C4-2B (cell line): ENCODE results near the gene HSH2D.

Source experiments
- H3K27ac ChIP-seq: fragments of 450-650 bp; 2 replicates; pipeline ENCODE4 v1.5.1; 2017
- ZFX ChIP-seq: fragments of 450-650 bp; IDR thresholded peaks from 2 replicates; pipeline ENCODE4 v1.6.1; 2017
- TF ChIP-seq, protein P1 (sequence below): fragments of 450-650 bp; conservative IDR thresholded peaks from 2 replicates; pipeline ENCODE4 v1.5.1; 2017; ENCODE audit warnings: mild to moderate bottlenecking

HSH2D gene

DNA sequence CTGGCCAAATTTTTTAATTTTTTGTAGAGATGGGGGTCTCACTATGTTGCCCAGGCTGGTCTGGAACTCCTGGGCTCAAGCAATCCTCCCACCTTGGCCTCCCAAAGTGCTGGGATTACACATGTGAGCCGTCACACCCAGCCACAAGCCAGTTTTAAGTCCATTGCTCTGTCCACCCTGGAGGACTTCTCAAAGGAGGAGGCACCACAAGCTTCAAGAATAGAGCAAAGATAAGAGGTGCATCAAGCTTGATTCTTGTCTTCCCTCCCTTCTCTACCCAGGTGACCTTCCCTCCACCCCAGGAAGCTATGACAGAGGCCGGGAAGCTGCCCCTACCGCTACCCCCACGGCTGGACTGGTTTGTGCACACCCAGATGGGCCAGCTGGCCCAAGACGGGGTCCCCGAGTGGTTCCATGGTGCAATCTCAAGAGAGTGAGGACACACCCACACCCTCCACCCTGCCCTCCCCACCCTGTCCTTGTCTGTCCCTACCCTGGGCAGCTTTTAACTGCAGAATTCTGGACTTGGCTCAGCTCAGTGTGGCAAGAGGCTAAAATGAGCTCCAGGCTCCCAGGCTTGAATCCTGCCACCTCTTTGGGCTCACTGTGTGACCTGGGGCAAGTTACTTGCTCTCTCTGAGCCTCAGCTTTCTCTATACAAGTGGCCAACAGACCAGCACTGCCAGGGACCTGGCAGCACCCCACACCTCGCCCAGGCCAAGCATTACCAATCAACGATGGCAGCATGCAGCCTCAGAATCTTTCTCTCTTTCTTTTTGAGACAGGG, 5.2 kb downstream of the HSH2D start:
- TF ChIP-seq, protein P1, sequence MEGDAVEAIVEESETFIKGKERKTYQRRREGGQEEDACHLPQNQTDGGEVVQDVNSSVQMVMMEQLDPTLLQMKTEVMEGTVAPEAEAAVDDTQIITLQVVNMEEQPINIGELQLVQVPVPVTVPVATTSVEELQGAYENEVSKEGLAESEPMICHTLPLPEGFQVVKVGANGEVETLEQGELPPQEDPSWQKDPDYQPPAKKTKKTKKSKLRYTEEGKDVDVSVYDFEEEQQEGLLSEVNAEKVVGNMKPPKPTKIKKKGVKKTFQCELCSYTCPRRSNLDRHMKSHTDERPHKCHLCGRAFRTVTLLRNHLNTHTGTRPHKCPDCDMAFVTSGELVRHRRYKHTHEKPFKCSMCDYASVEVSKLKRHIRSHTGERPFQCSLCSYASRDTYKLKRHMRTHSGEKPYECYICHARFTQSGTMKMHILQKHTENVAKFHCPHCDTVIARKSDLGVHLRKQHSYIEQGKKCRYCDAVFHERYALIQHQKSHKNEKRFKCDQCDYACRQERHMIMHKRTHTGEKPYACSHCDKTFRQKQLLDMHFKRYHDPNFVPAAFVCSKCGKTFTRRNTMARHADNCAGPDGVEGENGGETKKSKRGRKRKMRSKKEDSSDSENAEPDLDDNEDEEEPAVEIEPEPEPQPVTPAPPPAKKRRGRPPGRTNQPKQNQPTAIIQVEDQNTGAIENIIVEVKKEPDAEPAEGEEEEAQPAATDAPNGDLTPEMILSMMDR, result no peak
- no peak for TF ChIP-seq ZFX
- H3K27ac ChIP-seq, result no peak overlapping the region

DNA sequence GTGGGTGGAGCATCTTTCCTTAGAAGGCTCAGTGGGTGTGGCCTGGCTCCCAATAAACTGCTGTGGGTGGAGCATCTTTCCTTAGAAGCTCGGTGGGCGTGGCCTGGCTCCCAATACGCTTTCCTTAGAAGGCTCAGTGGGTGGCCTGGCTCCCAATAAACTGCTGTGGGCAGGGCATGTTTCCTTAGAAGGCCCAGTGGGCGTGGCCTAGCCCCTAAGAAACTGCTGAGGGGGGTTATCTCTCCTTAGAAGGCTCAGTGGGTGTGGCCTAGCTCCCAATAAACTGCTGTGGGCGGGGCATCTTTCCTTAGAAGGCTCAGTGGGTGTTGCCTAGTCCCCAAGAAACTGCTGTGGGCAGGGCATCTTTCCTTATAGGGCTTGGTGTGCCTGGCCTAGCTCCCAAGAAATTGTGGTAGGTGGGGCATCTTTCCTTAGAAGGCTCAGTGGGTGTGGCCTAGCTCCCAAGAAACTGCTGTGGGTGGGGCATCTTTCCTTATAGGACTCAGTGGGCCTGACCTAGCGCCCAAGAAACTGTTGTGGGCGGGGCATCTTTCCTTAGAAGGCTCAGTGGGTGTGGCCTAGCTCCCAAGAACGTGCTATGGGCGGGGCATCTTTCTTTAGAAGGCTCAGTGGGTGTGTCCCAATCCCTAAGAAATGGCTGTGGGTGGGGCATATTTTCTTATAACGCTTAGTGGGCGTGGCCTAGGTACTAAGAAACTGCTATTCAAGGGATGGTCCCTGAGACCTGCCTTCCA, 10.3 kb downstream of the HSH2D start:
- no peak overlapping the region for H3K27ac ChIP-seq
- no peak for TF ChIP-seq ZFX
- TF ChIP-seq, protein P1, result no peak

DNA sequence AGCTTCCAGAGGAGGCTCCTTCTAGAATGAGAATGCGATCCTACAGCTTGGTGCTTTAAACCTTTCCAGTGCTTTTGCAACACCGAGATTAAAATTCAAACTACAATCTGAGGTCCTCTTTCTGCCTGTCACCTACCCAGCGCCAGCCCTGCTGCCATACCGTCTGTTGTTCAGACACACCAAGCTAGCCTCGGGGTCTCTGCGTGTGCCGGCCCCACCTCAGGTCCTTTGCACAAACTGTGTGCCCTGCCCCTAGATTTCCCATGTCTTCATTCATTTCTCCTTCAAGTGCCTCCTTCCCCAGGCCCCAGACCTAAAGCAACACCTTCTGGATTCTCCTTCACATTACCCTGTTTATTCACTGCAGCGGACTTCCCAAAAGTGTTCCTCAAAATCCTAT, 11.1 kb downstream of the HSH2D start:
- no peak overlapping the region for H3K27ac ChIP-seq
- TF ChIP-seq ZFX, result no peak
- TF ChIP-seq, protein P1, result no peak

DNA sequence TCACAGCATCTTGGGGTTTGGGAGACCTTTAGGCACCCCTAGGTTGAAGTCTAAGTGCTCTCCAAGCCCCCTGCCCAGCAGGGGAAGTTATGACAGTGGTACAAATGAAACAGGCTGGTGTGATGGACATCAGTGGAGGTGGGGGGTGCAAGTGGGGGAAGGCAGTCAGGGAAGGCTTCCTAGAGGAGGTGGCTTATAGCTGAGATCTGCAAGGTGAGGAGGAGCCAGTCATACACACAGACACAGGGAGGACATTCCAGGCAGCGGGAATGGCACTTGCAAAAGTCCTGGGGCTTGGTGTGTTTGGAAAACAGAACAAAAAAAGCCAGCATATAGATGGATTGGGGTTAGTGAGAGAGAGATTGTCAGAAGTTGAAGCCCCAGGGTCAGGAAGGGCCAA, 11.6 kb downstream of the HSH2D start:
- TF ChIP-seq, protein P1, result no peak
- no peak for TF ChIP-seq ZFX
- no peak overlapping the region for H3K27ac ChIP-seq

DNA sequence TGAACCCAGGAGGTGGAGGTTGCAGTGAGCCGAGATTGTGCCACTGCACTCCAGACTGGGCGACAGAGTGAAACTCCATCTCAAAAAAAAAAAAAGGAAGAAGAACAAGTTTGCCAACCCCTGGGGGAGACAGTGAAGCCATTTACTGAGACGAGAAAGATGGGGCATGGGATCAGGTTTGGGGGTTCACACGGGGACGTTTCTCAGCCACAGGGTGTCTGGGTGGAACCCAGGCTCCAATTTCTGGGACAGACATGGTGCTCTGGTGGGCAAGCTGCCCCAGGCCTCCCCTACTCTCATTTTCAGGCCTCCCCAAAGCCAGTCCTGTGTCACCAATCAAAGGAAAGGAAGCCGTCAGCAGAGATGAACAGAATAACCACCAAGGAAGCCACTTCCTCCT, 13.4 kb downstream of the HSH2D start:
- H3K27ac ChIP-seq, result no peak overlapping the region

DNA sequence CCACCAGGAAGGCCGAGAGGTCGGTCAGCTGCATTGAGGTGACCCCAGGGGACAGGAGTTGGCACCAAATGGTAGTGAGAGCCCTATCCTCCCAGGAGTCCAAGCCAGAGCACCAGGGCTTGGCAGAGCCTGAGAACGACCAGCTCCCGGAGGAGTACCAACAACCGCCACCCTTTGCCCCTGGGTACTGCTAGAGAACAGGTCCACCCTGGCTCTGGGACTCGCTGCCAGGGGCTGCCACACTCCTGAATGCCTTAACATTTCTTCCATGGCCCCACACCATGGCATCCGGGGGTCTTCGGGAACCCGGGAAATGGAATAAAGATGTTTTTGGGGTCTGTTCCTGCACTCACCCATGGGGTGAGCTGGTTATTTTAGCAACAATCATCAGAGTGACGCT, 14.1 kb downstream of the HSH2D start:
- H3K27ac ChIP-seq, result no peak overlapping the region

More for the DNA sequence above, 13.4 kb downstream of the HSH2D start:
- TF ChIP-seq, protein P1, result no peak
- no peak for TF ChIP-seq ZFX

DNA sequence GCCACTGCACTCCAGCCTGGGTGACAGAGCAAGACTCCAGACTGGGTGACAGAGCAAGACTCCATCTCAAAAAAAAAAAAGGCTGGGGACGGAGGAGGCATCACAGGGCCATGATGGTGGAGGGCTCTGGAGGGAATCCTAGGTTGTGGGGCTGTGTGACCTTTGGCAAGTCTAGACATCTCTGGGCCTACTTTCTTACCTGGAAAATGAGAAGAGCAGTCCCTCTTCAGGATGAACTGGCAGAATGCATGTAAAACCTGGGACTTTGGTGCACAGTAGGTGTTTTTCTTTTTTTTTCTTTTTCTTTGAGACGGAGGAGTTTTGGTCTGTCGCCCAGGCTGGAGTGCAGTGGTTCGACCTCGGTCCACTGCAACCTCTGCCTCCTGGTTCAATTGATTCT, 16.2 kb downstream of the HSH2D start:
- TF ChIP-seq, protein P1, result no peak
- no peak for TF ChIP-seq ZFX
- H3K27ac ChIP-seq, result no peak overlapping the region

More for the DNA sequence above, 14.1 kb downstream of the HSH2D start:
- TF ChIP-seq, protein P1, result no peak
